Smooth muscle cell (in vitro differentiated cells): Measurements from ENCODE around the gene PTAR1. TPM values are rescaled to one million over a fixed set of nuclear protein-coding genes. Genes with fewer than 3 reads are reported as not detected.

Experiments
- DNase-seq: peaks from one replicate; lab custom pipeline; 2025; ENCODE audit not compliant: unreplicated experiment; lab: John Stamatoyannopoulos, UW
- H2AFZ ChIP-seq: fragments of 200-600 bp; sonication (generic); 2 replicates; pipeline ENCODE4 v1.6.0; 2016; ENCODE audit warnings: antibody characterized with exemption, low read depth, mild to moderate bottlenecking
- H3F3A ChIP-seq: fragments of 200-600 bp; sonication (generic); 2 replicates; pipeline ENCODE4 v1.6.0; 2017; ENCODE audit warnings: antibody characterized with exemption, low read depth
- H3K27ac ChIP-seq: fragments of 200-600 bp; sonication (generic); 2 replicates; pipeline ENCODE4 v1.5.1; 2016; ENCODE audit warnings: low read depth, mild to moderate bottlenecking
- H3K27me3 ChIP-seq: fragments of 200-600 bp; sonication (generic); 2 replicates; pipeline ENCODE4 v1.6.1; 2016; ENCODE audit warnings: low read depth, mild to moderate bottlenecking
- H3K36me3 ChIP-seq: fragments of 200-600 bp; sonication (generic); 2 replicates; pipeline ENCODE4 v1.5.1; 2016; ENCODE audit warnings: low read depth
- H3K4me1 ChIP-seq: fragments of 200-600 bp; sonication (generic); 2 replicates; pipeline ENCODE4 v1.5.1; 2016; ENCODE audit warnings: low read depth
- H3K4me2 ChIP-seq: fragments of 200-600 bp; sonication (generic); 2 replicates; pipeline ENCODE4 v1.6.0; 2016; ENCODE audit warnings: mild to moderate bottlenecking
- H3K4me3 ChIP-seq: fragments of 200-600 bp; sonication (generic); 2 replicates; pipeline ENCODE4 v1.5.1; 2016; ENCODE audit warnings: mild to moderate bottlenecking
- H3K79me2 ChIP-seq: fragments of 200-600 bp; sonication (generic); 2 replicates; pipeline ENCODE4 v1.6.0; 2016; ENCODE audit warnings: low read depth, mild to moderate bottlenecking
- H3K9ac ChIP-seq: fragments of 200-600 bp; sonication (generic); 2 replicates; pipeline ENCODE4 v1.6.0; 2016; ENCODE audit warnings: low read depth
- H3K9me3 ChIP-seq: fragments of 200-600 bp; sonication (generic); replicated peaks from 2 replicates; pipeline ENCODE4 v1.5.1; 2016; ENCODE audit warnings: low read depth
- H4K20me1 ChIP-seq: fragments of 200-600 bp; sonication (generic); 2 replicates; pipeline ENCODE4 v1.6.0; 2016; ENCODE audit warnings: low read depth
- WGBS: methylation state at CpG from one replicate; pipeline ENCODE4 v1.1.7; 2016; ENCODE audit warnings: low lambda C conversion rate; 5-methylcytosine and 5-hydroxymethylcytosine counted together
- polyA plus RNA-seq: library from polyadenylated mRNA; unstranded; fragments of >200 nt; fragmentation: Nextera tagmentation; extraction: Ambion mirVana; gene quantifications from 2 replicates; pipeline ENCODE4 v1.2.1, GENCODE V29; 2016
- total RNA-seq: library from RNA; depleted of rRNA; stranded (reverse); fragments of >200 nt; gene quantifications from 2 replicates; pipeline ENCODE4 v1.2.3, GENCODE V29; 2014
- TF ChIP-seq, protein P1 (sequence below): fragments of 200-600 bp; sonication (generic); IDR thresholded peaks from 2 replicates; pipeline ENCODE4 v1.5.1; 2017; ENCODE audit warnings: borderline replicate concordance, mild to moderate bottlenecking, antibody characterized with exemption; ENCODE audit not compliant: insufficient read depth, poor library complexity, severe bottlenecking

The PTAR1 gene, protein sequence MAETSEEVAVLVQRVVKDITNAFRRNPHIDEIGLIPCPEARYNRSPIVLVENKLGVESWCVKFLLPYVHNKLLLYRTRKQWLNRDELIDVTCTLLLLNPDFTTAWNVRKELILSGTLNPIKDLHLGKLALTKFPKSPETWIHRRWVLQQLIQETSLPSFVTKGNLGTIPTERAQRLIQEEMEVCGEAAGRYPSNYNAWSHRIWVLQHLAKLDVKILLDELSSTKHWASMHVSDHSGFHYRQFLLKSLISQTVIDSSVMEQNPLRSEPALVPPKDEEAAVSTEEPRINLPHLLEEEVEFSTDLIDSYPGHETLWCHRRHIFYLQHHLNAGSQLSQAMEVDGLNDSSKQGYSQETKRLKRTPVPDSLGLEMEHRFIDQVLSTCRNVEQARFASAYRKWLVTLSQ
- total RNA-seq = 98.8 and 106 TPM in 2 replicates
- polyA plus RNA-seq = 6.8 and 7.9 TPM in 2 replicates

GRCh38 chr9:69759421-69760277 is at the start of gene PTAR1:
Gene PTAR1, minus strand, starts transcription at chr9:69760011. Its CDS starts 73 bp downstream, at chr9:69759938.
- H3K36me3 ChIP-seq = no peaks in the 10 kb centered on the region
- peaks cover 39% of the 10 kb centered on the region for H3K79me2 ChIP-seq
- peak within 1 kb of the TSS; percentile 88 for H3K27ac ChIP-seq
- H3K9me3 ChIP-seq = no peaks in the 10 kb centered on the region
- peaks cover 40% of the 10 kb centered on the region for H3K4me1 ChIP-seq
- H3K4me3 ChIP-seq = peak within 1 kb of the TSS; percentile 86
- peak; percentile 63 for DNase-seq
- H3K4me2 ChIP-seq = peak within 1 kb of the TSS; percentile 97
- H3K9ac ChIP-seq = peak within 1 kb of the TSS; percentile 88
- H2AFZ ChIP-seq = peak within 1 kb of the TSS; percentile 99
- no peaks in the 10 kb centered on the region for H3F3A ChIP-seq
- TF ChIP-seq, protein P1, sequence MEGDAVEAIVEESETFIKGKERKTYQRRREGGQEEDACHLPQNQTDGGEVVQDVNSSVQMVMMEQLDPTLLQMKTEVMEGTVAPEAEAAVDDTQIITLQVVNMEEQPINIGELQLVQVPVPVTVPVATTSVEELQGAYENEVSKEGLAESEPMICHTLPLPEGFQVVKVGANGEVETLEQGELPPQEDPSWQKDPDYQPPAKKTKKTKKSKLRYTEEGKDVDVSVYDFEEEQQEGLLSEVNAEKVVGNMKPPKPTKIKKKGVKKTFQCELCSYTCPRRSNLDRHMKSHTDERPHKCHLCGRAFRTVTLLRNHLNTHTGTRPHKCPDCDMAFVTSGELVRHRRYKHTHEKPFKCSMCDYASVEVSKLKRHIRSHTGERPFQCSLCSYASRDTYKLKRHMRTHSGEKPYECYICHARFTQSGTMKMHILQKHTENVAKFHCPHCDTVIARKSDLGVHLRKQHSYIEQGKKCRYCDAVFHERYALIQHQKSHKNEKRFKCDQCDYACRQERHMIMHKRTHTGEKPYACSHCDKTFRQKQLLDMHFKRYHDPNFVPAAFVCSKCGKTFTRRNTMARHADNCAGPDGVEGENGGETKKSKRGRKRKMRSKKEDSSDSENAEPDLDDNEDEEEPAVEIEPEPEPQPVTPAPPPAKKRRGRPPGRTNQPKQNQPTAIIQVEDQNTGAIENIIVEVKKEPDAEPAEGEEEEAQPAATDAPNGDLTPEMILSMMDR = no peak
- H3K27me3 ChIP-seq = no peaks in the 10 kb centered on the region
- under 1% methylated on average over 93 of the region's 98 CpGs for WGBS
- H4K20me1 ChIP-seq = peaks cover 31% of the 10 kb centered on the region

DNA sequence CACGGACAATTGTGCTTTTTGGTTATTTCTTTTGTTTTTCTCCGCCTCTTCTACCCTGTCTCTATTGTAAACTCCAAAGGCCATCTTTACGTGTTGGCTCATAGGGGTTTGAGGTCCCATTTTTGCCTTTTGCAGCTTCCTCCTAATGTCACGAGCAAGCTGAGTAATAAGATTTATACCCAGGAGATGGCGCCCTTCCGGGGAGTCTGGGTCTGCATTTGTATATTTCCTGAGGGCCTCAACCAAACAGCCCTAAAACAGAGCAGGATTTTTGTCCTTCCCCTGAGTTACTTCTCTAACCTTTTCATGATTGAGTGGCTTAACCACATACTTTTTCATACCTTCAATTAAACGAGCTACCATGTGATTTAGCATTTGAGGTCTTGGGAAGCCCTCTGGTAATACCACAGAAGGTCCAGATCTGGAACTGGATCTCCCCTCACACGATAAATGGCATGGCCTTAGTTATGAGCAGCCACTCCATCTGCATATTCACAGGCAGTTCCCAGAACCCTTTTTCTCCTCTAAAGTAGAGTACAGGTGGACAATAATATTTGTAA is 49.6 kb upstream of the PTAR1 start:
- Histone ChIP-seq H3K79me2 (no peaks in the 10 kb centered on the region), H3K27me3 (no peaks in the 10 kb centered on the region), H2AFZ (no peak overlapping the region), H3K36me3 (no peaks in the 10 kb centered on the region), H3K4me1 (no peaks in the 10 kb centered on the region), H3K9me3 (no peaks in the 10 kb centered on the region), H3K27ac (no peak overlapping the region), H3K4me2 (no peak overlapping the region), H4K20me1 (no peaks in the 10 kb centered on the region), H3K4me3 (no peak overlapping the region), H3F3A (no peaks in the 10 kb centered on the region), H3K9ac (no peak overlapping the region)
- whole genome bisulfite sequencing = 68% methylated on average over 8 of the region's 8 CpGs
- DNase-seq = no peak
- TF ChIP-seq, protein P1 = peak; percentile 25

GRCh38 chr9:69806627-69807026 is 46.8 kb upstream of the PTAR1 start:
- Histone ChIP-seq H3K36me3 (no peaks in the 10 kb centered on the region), H3K27me3 (no peaks in the 10 kb centered on the region), H3K4me3 (no peak overlapping the region), H3K4me1 (no peaks in the 10 kb centered on the region), H2AFZ (no peak overlapping the region), H4K20me1 (no peaks in the 10 kb centered on the region), H3K27ac (no peak overlapping the region), H3K9ac (no peak overlapping the region), H3K4me2 (no peak overlapping the region), H3F3A (no peaks in the 10 kb centered on the region), H3K9me3 (no peaks in the 10 kb centered on the region), H3K79me2 (no peaks in the 10 kb centered on the region)
- TF ChIP-seq, protein P1 = no peak
- 62% methylated on average over 6 of the region's 6 CpGs for WGBS
- no peak for DNase-seq
